PC-3 (cell line): ENCODE results near the gene CLEC14A.
A peak's percentile ranks its signal among the peaks of the same experiment; 100 is the strongest.

Experiments used
- CTCF ChIP-seq: fragments of 300-600 bp; sonication (generic); conservative IDR thresholded peaks from 2 replicates; pipeline ENCODE4 v1.5.1; 2017; ENCODE audit warnings: antibody characterized with exemption, low read depth, mild to moderate bottlenecking, low read length
- EZH2 ChIP-seq: fragments of 300-600 bp; sonication (generic); IDR thresholded peaks from one replicate; pipeline ENCODE4 v1.6.1; 2017; ENCODE audit warnings: antibody characterized with exemption, mild to moderate bottlenecking, low read length; ENCODE audit not compliant: unreplicated experiment

DNA sequence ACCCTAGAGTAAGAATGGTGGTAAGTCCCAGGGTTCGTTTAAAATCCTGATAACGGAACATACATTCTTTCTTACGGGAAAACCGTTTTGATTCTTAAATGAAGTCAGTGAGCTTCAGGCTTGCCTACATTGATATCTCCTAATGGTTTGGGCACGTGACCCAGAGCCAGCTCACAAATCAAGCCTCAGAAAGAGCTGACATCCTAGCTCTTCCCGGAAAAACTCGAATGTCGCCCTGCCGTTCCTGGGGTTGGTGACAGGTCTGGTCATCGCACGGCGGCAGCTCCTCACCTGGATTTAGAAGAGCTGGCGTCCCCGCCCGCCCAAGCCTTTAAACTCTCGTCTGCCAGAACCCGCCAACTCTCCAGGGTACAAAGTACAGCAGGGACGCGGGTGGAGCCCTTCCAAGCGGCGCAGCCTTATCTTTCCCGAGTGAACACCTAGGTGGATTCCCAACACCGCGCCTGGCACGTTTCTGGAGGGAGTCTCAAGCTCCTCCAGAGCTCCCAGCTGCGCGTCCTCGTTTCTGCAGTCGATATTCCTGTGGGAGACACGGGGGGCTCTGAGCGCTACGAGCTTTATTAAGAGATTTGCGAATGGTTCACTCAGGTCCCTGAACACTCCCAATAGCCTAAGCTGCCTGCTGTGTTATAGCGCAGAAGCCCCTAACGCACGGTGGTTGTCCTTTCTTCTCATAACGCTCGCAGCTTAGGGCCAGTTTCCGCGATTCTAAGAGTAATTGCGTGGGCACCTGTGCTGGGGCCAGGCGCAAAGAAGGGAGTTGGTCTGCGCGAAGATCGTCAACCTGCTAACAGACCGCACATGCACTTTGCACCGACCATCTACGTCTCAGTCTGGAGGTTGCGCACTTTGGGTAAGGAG is 47.9 kb downstream of the CLEC14A start, which contains the start of gene SSTR1:
- TF ChIP-seq CTCF (no peak), EZH2 (peak; percentile 22)
